ENCODE results near the gene UNC5CL. TPM values are rescaled to one million over a fixed set of nuclear protein-coding genes. Genes with fewer than 3 reads are reported as not detected.
A peak's percentile ranks its signal among the peaks of the same experiment; 100 is the strongest.

Gene UNC5CL
- polyA plus RNA-seq, 1 donor = 164 TPM

GRCh38 chr6:41051873-41052272 is 12.9 kb upstream of the UNC5CL start:
- H3K4me1 ChIP-seq (ENCODE audit: control insufficient read depth, insufficient read depth, low read length) = peaks cover 90% of the 10 kb centered on the region
- H3K36me3 ChIP-seq (ENCODE audit: control insufficient read depth, insufficient read depth, low read length) = no peaks in the 10 kb centered on the region
- DNase-seq = no peak
- H3K27me3 ChIP-seq (ENCODE audit: control insufficient read depth, insufficient read depth, low read length) = no peaks in the 10 kb centered on the region
- 61% methylated on average over 5 of the region's 5 CpGs for WGBS (ENCODE audit: insufficient coverage, low lambda C conversion rate)
- H3K4me3 ChIP-seq (ENCODE audit: low read length) = no peak overlapping the region
- H3K9me3 ChIP-seq (ENCODE audit: control insufficient read depth, low read depth, low read length) = no peaks in the 10 kb centered on the region
- no peak overlapping the region for H3K27ac ChIP-seq (ENCODE audit: low read length)

GRCh38 chr6:41050536-41050935 is 11.5 kb upstream of the UNC5CL start:
- no peaks in the 10 kb centered on the region for H3K36me3 ChIP-seq (ENCODE audit: control insufficient read depth, insufficient read depth, low read length)
- WGBS (ENCODE audit: insufficient coverage, low lambda C conversion rate) = no CpG with 5 or more reads among the region's 3 CpGs
- H3K27ac ChIP-seq (ENCODE audit: low read length) = peak overlapping the region; percentile 92
- H3K27me3 ChIP-seq (ENCODE audit: control insufficient read depth, insufficient read depth, low read length) = no peaks in the 10 kb centered on the region
- no peaks in the 10 kb centered on the region for H3K9me3 ChIP-seq (ENCODE audit: control insufficient read depth, low read depth, low read length)
- no peak for DNase-seq
- peaks cover 90% of the 10 kb centered on the region for H3K4me1 ChIP-seq (ENCODE audit: control insufficient read depth, insufficient read depth, low read length)
- no peak overlapping the region for H3K4me3 ChIP-seq (ENCODE audit: low read length)

GRCh38 chr6:41049955-41050354 is 10.9 kb upstream of the UNC5CL start:
- no peak for DNase-seq
- H3K4me1 ChIP-seq (ENCODE audit: control insufficient read depth, insufficient read depth, low read length) = peaks cover 90% of the 10 kb centered on the region
- no peak overlapping the region for H3K4me3 ChIP-seq (ENCODE audit: low read length)
- H3K27ac ChIP-seq (ENCODE audit: low read length) = peak overlapping the region; percentile 92
- no peaks in the 10 kb centered on the region for H3K27me3 ChIP-seq (ENCODE audit: control insufficient read depth, insufficient read depth, low read length)
- H3K9me3 ChIP-seq (ENCODE audit: control insufficient read depth, low read depth, low read length) = no peaks in the 10 kb centered on the region
- 33% methylated on average over 1 of the region's 7 CpGs for WGBS (ENCODE audit: insufficient coverage, low lambda C conversion rate)
- no peaks in the 10 kb centered on the region for H3K36me3 ChIP-seq (ENCODE audit: control insufficient read depth, insufficient read depth, low read length)

- WGBS (ENCODE audit: insufficient coverage, low lambda C conversion rate) = no CpG with 5 or more reads among the region's 1 CpG
- Histone ChIP-seq H3K4me3 (ENCODE audit: low read length) (no peak overlapping the region), H3K27ac (ENCODE audit: low read length) (peak overlapping the region; percentile 92), H3K36me3 (ENCODE audit: control insufficient read depth, insufficient read depth, low read length) (no peaks in the 10 kb centered on the region), H3K27me3 (ENCODE audit: control insufficient read depth, insufficient read depth, low read length) (no peaks in the 10 kb centered on the region), H3K9me3 (ENCODE audit: control insufficient read depth, low read depth, low read length) (no peaks in the 10 kb centered on the region), H3K4me1 (ENCODE audit: control insufficient read depth, insufficient read depth, low read length) (peaks cover 85% of the 10 kb centered on the region)
- peak in 1 of 2 donors; percentile 66 for DNase-seq
Observed at GRCh38 chr6:41049521-41049920, 10.5 kb upstream of the UNC5CL start.

GRCh38 chr6:41047745-41048732 is 9.0 kb upstream of the UNC5CL start:
- DNase-seq = no peak
- 100% methylated on average over 1 of the region's 9 CpGs for WGBS (ENCODE audit: insufficient coverage, low lambda C conversion rate)
- Histone ChIP-seq H3K9me3 (ENCODE audit: control insufficient read depth, low read depth, low read length) (no peaks in the 10 kb centered on the region), H3K27ac (ENCODE audit: low read length) (peak overlapping the region; percentile 92), H3K4me1 (ENCODE audit: control insufficient read depth, insufficient read depth, low read length) (peaks cover 81% of the 10 kb centered on the region), H3K4me3 (ENCODE audit: low read length) (no peak overlapping the region), H3K36me3 (ENCODE audit: control insufficient read depth, insufficient read depth, low read length) (no peaks in the 10 kb centered on the region), H3K27me3 (ENCODE audit: control insufficient read depth, insufficient read depth, low read length) (no peaks in the 10 kb centered on the region)

- Histone ChIP-seq H3K36me3 (ENCODE audit: control insufficient read depth, insufficient read depth, low read length) (no peaks in the 10 kb centered on the region), H3K9me3 (ENCODE audit: control insufficient read depth, low read depth, low read length) (no peaks in the 10 kb centered on the region), H3K27ac (ENCODE audit: low read length) (peak overlapping the region; percentile 92), H3K4me3 (ENCODE audit: low read length) (no peak overlapping the region), H3K4me1 (ENCODE audit: control insufficient read depth, insufficient read depth, low read length) (peaks cover 78% of the 10 kb centered on the region), H3K27me3 (ENCODE audit: control insufficient read depth, insufficient read depth, low read length) (no peaks in the 10 kb centered on the region)
- WGBS (ENCODE audit: insufficient coverage, low lambda C conversion rate) = no CpG with 5 or more reads among the region's 2 CpGs
- peak; percentile 56 to 80 for DNase-seq
Observed at GRCh38 chr6:41047306-41047705, 8.3 kb upstream of the UNC5CL start.

GRCh38 chr6:41046084-41046483 is 7.1 kb upstream of the UNC5CL start:
- H3K27me3 ChIP-seq (ENCODE audit: control insufficient read depth, insufficient read depth, low read length) = no peaks in the 10 kb centered on the region
- DNase-seq = no peak
- no peaks in the 10 kb centered on the region for H3K36me3 ChIP-seq (ENCODE audit: control insufficient read depth, insufficient read depth, low read length)
- no CpG with 5 or more reads among the region's 1 CpG for WGBS (ENCODE audit: insufficient coverage, low lambda C conversion rate)
- peak overlapping the region; percentile 92 for H3K27ac ChIP-seq (ENCODE audit: low read length)
- no peak overlapping the region for H3K4me3 ChIP-seq (ENCODE audit: low read length)
- peaks cover 74% of the 10 kb centered on the region for H3K4me1 ChIP-seq (ENCODE audit: control insufficient read depth, insufficient read depth, low read length)
- no peaks in the 10 kb centered on the region for H3K9me3 ChIP-seq (ENCODE audit: control insufficient read depth, low read depth, low read length)

- Histone ChIP-seq H3K27ac (ENCODE audit: low read length) (peak overlapping the region; percentile 92), H3K4me1 (ENCODE audit: control insufficient read depth, insufficient read depth, low read length) (peaks cover 76% of the 10 kb centered on the region), H3K36me3 (ENCODE audit: control insufficient read depth, insufficient read depth, low read length) (no peaks in the 10 kb centered on the region), H3K9me3 (ENCODE audit: control insufficient read depth, low read depth, low read length) (no peaks in the 10 kb centered on the region), H3K4me3 (ENCODE audit: low read length) (no peak overlapping the region), H3K27me3 (ENCODE audit: control insufficient read depth, insufficient read depth, low read length) (no peaks in the 10 kb centered on the region)
- DNase-seq = no peak
- 71% methylated on average over 2 of the region's 5 CpGs for WGBS (ENCODE audit: insufficient coverage, low lambda C conversion rate)
Observed at GRCh38 chr6:41045664-41046063, 6.6 kb upstream of the UNC5CL start.

GRCh38 chr6:41043151-41043550 is 4.1 kb upstream of the UNC5CL start:
- WGBS (ENCODE audit: insufficient coverage, low lambda C conversion rate) = no CpG with 5 or more reads among the region's 3 CpGs
- H3K9me3 ChIP-seq (ENCODE audit: control insufficient read depth, low read depth, low read length) = no peaks in the 10 kb centered on the region
- no peak overlapping the region for H3K4me3 ChIP-seq (ENCODE audit: low read length)
- H3K36me3 ChIP-seq (ENCODE audit: control insufficient read depth, insufficient read depth, low read length) = no peaks in the 10 kb centered on the region
- peaks cover 64% of the 10 kb centered on the region for H3K4me1 ChIP-seq (ENCODE audit: control insufficient read depth, insufficient read depth, low read length)
- H3K27me3 ChIP-seq (ENCODE audit: control insufficient read depth, insufficient read depth, low read length) = no peaks in the 10 kb centered on the region
- no peak overlapping the region for H3K27ac ChIP-seq (ENCODE audit: low read length)
- no peak for DNase-seq

- Histone ChIP-seq H3K27me3 (ENCODE audit: control insufficient read depth, insufficient read depth, low read length) (no peaks in the 10 kb centered on the region), H3K27ac (ENCODE audit: low read length) (peak within 1 kb of the TSS; percentile 100), H3K4me3 (ENCODE audit: low read length) (no peak within 1 kb of the TSS), H3K36me3 (ENCODE audit: control insufficient read depth, insufficient read depth, low read length) (no peaks in the 10 kb centered on the region), H3K9me3 (ENCODE audit: control insufficient read depth, low read depth, low read length) (no peaks in the 10 kb centered on the region), H3K4me1 (ENCODE audit: control insufficient read depth, insufficient read depth, low read length) (peaks cover 57% of the 10 kb centered on the region)
- WGBS (ENCODE audit: insufficient coverage, low lambda C conversion rate) = no CpG with 5 or more reads among the region's 10 CpGs
- no peak for DNase-seq
Observed at GRCh38 chr6:41042226-41043055, 3.4 kb upstream of the UNC5CL start, which contains the start of gene TSPO2. Gene TSPO2 (plus strand): TSS chr6:41042467. CDS start chr6:41042986, 519 bp downstream.
